Stimulated activated CD4-positive, alpha-beta T cell treated with anti-CD3 and anti-CD28 coated beads, Interleukin-4, amount 100 ng/mL, for 48 hours (primary cell): ENCODE results near the gene NFAT5.

Experiments
- DNase-seq, 2 donors: peaks; one replicate each; pipeline ENCODE4 v3.0.0-alpha.2; 2020; ENCODE audit warnings: low read depth in 2 of 2

Gene NFAT5

DNA sequence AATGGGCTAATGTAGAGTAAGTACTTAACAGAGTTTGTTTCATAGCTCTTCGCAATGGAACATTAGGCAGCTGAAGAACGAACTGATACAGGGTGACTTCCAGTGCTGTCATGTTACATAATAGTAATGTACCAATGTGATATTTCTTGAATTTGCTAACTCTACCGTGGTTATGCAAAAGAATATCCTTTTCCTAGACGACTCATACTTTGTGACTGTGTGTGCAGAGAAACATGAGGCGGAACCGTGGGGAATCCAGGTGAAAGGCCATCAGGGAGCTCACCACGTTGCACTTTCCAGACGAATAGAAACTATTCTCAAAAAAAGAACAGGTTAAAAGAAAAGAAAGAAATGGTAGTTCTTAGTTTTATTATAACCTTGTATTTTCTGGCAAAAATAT, 175.8 kb downstream of the NFAT5 start:
- no peak for DNase-seq

DNA sequence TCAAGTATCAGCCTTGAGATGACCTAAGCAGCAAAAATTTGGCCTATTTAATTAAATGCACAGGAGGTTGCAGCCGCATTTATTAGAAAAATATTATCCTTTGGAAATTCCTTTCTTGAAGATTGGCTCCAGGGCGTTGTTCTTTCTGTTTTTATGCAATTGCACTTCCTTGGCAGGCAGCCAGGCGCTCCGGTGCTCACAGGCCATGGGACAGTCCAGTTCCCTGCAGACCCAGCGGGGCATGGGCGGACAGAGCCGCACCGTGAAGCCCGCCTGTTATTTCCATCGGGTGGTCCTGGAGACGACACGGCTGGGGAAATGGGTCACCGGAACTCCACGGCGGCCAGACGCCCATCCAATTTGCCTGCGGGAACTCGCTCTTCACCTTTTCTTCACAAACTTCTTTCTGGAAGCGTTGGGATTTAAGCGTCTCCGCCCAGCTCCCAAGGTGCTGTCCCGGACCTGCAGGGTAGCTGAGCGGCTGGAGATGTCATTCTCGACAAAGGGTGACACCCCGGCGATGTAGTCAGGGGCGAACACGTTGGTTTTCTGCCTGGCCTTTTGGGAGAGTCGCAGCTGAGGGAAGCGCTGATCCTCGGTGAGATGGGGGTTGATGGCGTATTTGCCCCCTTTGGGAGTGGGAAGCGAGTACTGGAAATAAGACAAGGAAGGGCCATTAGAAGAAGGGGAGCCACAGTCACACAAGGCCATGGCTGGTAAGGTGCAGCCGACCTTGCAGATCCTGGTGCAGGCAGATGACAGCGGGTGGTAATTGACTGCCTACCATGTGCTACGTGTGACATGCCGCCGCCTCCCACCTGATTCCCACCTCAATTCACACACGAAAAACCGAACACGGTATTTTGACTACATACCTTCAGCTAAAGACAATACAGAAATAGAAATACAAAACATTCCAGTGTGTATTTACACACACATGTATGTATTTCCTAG, 176.5 kb downstream of the NFAT5 start:
- DNase-seq: no peak

DNA sequence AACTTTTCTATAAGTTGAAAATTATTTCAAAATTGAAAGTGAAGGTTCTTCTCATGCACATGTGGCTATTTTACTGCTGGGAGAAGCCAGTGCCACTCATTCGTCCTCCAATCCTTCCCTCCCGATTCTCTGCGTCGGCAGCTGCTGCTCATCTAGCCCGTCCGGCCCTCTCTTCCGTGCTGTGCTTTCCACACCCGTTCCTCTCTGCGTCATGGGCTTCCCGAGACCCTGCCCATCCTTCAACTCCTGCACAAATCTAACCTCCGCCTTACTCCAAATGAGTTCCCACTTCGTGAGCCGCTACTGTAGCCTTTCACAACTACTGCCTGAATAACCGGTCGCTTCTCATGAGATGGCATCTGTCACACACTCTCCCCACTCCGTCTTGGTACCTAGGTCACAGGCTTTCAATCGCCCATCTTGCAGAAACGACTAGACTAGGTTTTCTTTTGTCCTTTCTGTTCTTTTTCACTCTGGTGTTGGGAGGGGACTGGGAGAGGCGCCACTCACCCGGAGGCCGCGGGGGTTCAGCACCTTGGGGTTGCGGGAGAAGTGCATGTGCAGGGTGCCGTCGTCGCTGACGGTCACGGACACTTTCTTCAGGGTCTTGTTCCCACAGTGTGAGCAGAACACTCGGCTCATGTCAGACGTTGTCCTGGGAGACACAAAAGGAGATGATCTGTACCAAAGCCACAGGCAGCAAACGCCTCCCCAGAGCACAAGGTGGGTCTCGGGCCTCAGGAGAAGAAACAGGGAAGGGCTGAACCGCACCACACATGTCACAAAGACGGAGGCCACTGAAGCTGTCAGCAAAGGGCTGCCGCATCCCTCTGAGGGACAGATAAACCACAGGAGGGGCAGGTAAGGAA, 178.8 kb downstream of the NFAT5 start:
- no peak for DNase-seq

DNA sequence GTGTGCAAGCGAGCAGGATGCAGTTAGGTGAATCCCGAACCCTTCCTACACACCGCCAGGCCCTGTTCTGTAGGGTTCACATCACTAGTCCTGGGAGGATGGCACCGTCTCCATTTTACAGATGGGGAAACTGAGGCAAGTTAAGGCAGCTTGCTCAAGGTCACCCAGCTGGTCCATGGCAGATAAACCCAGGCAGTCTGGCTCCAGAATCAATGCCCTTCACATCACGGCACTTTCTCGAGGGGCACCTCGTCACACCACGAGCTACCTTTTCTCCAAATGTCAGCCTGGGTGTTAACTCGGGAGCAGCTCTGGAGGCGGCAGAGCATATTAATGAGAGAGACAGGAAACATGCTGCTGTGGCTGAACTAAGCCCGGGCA, 179.5 kb downstream of the NFAT5 start:
- DNase-seq: no peak

DNA sequence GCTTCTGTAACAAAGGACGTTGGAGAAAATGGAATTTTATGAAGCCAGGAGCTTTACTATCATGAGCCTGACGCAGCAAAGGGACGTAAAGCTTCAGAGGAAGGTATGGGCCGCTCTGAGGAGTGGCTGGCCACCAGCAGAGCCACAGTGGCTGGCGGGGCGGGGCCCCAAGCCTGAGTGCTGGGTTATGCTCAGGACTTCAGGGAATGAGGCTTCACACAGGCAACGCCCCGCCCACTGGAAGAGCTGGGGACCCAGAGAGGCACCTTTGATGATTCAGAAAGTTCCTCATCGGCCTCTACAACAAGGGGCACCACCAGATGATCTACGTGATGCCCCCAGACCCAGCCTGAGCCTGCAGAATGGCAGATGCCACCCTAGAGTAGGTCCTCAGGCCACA, 180.2 kb downstream of the NFAT5 start:
- DNase-seq: no peak

DNA sequence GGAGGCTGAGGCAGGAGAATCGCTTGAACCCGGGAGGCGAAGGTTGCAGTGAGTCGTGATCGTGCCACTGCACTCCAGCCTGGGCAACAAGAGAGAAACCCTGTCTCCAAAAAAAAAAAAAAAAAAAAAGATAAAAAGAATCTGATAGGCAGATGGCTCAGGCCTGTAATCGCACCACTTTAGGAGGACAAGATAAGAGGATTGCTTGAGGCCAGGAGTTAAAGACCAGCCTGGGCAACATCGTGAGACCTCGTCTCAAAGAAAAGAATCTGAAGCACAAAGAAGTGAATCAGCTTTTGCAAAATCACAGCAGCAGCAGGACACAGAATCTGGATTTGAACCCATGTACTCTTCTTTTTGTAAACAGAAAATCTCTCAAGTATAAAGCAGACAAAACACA, 181.3 kb downstream of the NFAT5 start:
- no peak for DNase-seq

DNA sequence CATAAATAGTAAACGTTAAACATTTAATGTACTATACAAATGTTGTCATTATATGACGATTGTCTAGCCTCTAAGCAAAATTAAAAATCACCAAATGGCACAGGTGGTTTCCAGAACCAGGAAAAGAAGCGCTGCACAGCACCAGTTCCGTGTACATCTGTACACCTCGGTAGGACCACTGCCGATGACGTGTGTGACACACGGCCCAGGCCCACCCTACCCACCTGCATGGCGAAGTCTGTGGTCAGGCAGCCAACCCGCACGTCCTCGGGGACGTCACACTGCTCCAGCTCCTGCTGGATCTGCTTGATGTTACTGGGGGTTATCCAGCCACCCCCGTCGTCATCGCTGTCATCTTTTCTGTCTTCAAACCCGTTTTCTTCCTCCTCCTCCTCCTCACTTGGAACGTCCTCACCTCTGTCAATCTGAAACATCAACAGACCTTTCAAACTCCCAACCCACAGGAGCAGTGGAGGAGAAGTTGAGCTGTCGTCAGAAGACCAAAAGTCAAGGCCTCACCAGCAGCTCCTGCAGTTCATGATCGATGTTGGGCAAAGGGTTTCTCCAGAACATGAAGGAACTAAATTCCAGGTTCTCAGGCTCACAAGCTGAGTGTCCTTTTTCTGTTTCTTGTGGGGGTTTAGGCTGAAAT, 183.1 kb downstream of the NFAT5 start:
- DNase-seq: no peak

DNA sequence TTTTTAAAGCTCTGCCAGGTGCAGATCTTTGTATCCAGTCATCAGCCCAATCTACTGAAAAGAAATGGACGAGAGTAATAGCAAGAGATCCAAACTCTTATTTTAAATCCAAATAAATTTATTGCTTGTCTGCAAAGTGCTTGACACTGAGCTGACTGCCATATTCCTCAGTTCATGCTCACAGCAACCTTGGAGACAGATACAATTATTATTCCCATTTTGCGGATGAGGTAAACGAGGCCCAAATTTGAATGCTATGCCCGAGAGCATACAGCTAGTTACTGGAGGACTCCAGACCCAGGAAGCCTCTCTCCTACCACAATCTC, 188.3 kb downstream of the NFAT5 start:
- no peak for DNase-seq
